SU-DHL-6 (cell line): ENCODE measurements around the gene SNTG2.

Experiments used
- CTCF ChIP-seq: fragments of 200-600 bp; sonication (generic); IDR thresholded peaks from one replicate; pipeline ENCODE4 v1.5.1; 2017; ENCODE audit warnings: antibody characterized with exemption, mild to moderate bottlenecking, low read length, moderate library complexity; ENCODE audit not compliant: insufficient read depth, poor library complexity, severe bottlenecking
- EZH2phosphoT487 ChIP-seq: fragments of 200-600 bp; sonication (generic), shearing (Covaris generic); conservative IDR thresholded peaks from 2 replicates; pipeline ENCODE4 v1.6.1; 2018; ENCODE audit warnings: mild to moderate bottlenecking, antibody characterized with exemption, low read length, moderate library complexity, mixed read lengths

- TF ChIP-seq CTCF: no peak
- no peak for TF ChIP-seq EZH2phosphoT487
Measured at GRCh38 chr2:1306014-1306686, 355.5 kb downstream of the SNTG2 start.
